ENCODE results near the gene NRAS.

Gene NRAS

DNA sequence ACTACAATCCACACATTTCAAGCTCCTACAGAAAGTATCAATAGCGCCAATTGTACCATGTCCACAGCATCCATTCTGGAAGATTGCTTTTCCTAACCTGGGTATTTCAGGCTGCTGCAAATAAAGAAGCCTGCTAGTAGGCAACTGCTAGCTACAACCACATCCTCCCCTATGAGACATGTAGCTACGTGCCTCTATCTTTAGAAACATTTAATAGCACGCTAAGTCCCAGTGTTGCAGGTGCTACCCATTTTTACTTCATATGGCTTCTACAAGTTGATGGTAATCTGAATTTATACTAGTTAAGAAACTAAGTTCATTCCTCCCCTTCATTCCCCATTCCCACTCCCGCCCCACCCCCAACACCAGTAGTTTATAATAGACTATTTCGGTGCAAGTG lies 13.8 kb downstream of the NRAS start:
- POLR2A ChIA-PET (ENCODE audit: low non-redundant PET) = no interaction called here
- CTCF ChIA-PET = interaction anchor here (0.6 kb wide), 1 partner anchor 18 kb away, joined by 3 read pairs; no protein-coding TSS in a partner anchor
- no peak overlapping the region for H3K27ac ChIP-seq
- DNase-seq (ENCODE audit: low spot score) = no peak
- TF ChIP-seq, protein P1, sequence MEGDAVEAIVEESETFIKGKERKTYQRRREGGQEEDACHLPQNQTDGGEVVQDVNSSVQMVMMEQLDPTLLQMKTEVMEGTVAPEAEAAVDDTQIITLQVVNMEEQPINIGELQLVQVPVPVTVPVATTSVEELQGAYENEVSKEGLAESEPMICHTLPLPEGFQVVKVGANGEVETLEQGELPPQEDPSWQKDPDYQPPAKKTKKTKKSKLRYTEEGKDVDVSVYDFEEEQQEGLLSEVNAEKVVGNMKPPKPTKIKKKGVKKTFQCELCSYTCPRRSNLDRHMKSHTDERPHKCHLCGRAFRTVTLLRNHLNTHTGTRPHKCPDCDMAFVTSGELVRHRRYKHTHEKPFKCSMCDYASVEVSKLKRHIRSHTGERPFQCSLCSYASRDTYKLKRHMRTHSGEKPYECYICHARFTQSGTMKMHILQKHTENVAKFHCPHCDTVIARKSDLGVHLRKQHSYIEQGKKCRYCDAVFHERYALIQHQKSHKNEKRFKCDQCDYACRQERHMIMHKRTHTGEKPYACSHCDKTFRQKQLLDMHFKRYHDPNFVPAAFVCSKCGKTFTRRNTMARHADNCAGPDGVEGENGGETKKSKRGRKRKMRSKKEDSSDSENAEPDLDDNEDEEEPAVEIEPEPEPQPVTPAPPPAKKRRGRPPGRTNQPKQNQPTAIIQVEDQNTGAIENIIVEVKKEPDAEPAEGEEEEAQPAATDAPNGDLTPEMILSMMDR (conservative IDR thresholded peaks at IDR 0.05; ENCODE audit: low read depth) = no peak

GRCh38 chr1:114701931-114702330 lies 14.6 kb downstream of the NRAS start:
- CTCF ChIA-PET = no interaction called here
- POLR2A ChIA-PET (ENCODE audit: low non-redundant PET) = no interaction called here
- TF ChIP-seq, protein P1 (conservative IDR thresholded peaks at IDR 0.05; ENCODE audit: low read depth) = no peak
- DNase-seq (ENCODE audit: low spot score) = no peak
- H3K27ac ChIP-seq = no peak overlapping the region

- TF ChIP-seq, protein P1 (conservative IDR thresholded peaks at IDR 0.05; ENCODE audit: low read depth) = no peak
- CTCF ChIA-PET = interaction anchor here (0.5 kb wide), 1 partner anchor 367 kb away, joined by 4 read pairs; no protein-coding TSS in a partner anchor
- no peak for DNase-seq (ENCODE audit: low spot score)
Observed at GRCh38 chr1:114700036-114700600, 16.5 kb downstream of the NRAS start.

GRCh38 chr1:114696810-114697209 lies 19.8 kb downstream of the NRAS start:
- H3K27ac ChIP-seq = no peak overlapping the region
- TF ChIP-seq, protein P1 (conservative IDR thresholded peaks at IDR 0.05; ENCODE audit: low read depth) = no peak
- CTCF ChIA-PET = no interaction called here
- POLR2A ChIA-PET (ENCODE audit: low non-redundant PET) = no interaction called here
- no peak for DNase-seq (ENCODE audit: low spot score)

More at GRCh38 chr1:114700036-114700600, 16.5 kb downstream of the NRAS start:
- H3K27ac ChIP-seq = no peak overlapping the region
- POLR2A ChIA-PET (ENCODE audit: low non-redundant PET) = no interaction called here

GRCh38 chr1:114695430-114696058 lies 21.0 kb downstream of the NRAS start, which contains the start of gene AMPD1:
AMPD1 (minus strand) TSS chr1:114695546; CDS start chr1:114695471, 75 bp downstream.
- CTCF ChIA-PET = no interaction called here
- TF ChIP-seq, protein P1 (conservative IDR thresholded peaks at IDR 0.05; ENCODE audit: low read depth) = no peak
- H3K27ac ChIP-seq = no peak within 1 kb of the TSS
- POLR2A ChIA-PET (ENCODE audit: low non-redundant PET) = interaction anchor here (0.9 kb wide), 1 partner anchor 8 kb away, joined by 4 read pairs; no protein-coding TSS in a partner anchor
- DNase-seq (ENCODE audit: low spot score) = no peak

- TF ChIP-seq, protein P1 (conservative IDR thresholded peaks at IDR 0.05; ENCODE audit: low read depth) = no peak
- no peak overlapping the region for H3K27ac ChIP-seq
- POLR2A ChIA-PET (ENCODE audit: low non-redundant PET) = interaction anchor here (0.9 kb wide), 1 partner anchor 9 kb away, joined by 4 read pairs; no protein-coding TSS in a partner anchor
- CTCF ChIA-PET = no interaction called here
- DNase-seq (ENCODE audit: low spot score) = no peak
Observed at GRCh38 chr1:114694540-114695310, 21.8 kb downstream of the NRAS start.
